ENCODE measurements around the gene DHRS3. TPM values are rescaled to one million over a fixed set of nuclear protein-coding genes. Genes with fewer than 3 reads are reported as not detected.

DHRS3 gene
- total and polyA plus RNA-seq, 2 donors (not counting 3 experiments of a cell fraction or from before 2014, with no cell fraction given) = 54.3 to 75.2 TPM

GRCh38 chr1:12649971-12650421, 32.0 kb upstream of the DHRS3 start:
- Histone ChIP-seq H3K9ac (replicated peaks; ENCODE audit: extremely low read depth, insufficient read depth, low read length) (no peak overlapping the region), H3K4me2 (ENCODE audit: insufficient read depth, low read length) (no peak overlapping the region), H4K20me1 (replicated peaks; ENCODE audit: control insufficient read depth, extremely low read depth, insufficient read depth, low read length) (no peaks in the 10 kb centered on the region), H3K27ac (ENCODE audit: insufficient read depth, low read depth, low read length) (no peak overlapping the region), H3K4me1 (ENCODE audit: control insufficient read depth, extremely low read depth, insufficient read depth, low read length) (no peaks in the 10 kb centered on the region), H3K4me3 (replicated peaks in 1 of 3; ENCODE audit: insufficient read depth in 1 of 3, low read depth in 1 of 3, low read length in 3 of 3) (no peak overlapping the region), H3K9me3 (replicated peaks; ENCODE audit: control insufficient read depth, insufficient read depth, low read length) (no peaks in the 10 kb centered on the region), H3K79me2 (ENCODE audit: control insufficient read depth, insufficient read depth, low read length) (no peaks in the 10 kb centered on the region), H2AFZ (ENCODE audit: low read depth, low read length) (no peak overlapping the region), H3K36me3 (ENCODE audit: control insufficient read depth in 2 of 2, extremely low read depth in 1 of 2, insufficient read depth in 2 of 2, low read length in 2 of 2) (no peaks in the 10 kb centered on the region), H3K27me3 (ENCODE audit: control insufficient read depth in 2 of 2, insufficient read depth in 2 of 2, low read length in 2 of 2) (peaks cover 0 to 3% of the 10 kb centered on the region in 2 experiments), H3K9me1 (replicated peaks; ENCODE audit: control insufficient read depth, extremely low read depth, insufficient read depth, low read length) (no peaks in the 10 kb centered on the region)
- intact Hi-C loops (cut with micrococcal nuclease) = no loop called here
- DNase-seq (ENCODE audit: low read depth, low spot score) (peak; percentile 34), FAIRE-seq (no peak)
- CTCF ChIA-PET = interaction anchor here (1.5 to 3.8 kb wide), 3 partner anchors 9 to 374 kb away, joined by 8 to 22 read pairs (median 9); no protein-coding TSS in a partner anchor
- TF ChIP-seq FOS (IDR thresholded peaks at IDR 0.05; ENCODE audit: borderline replicate concordance, insufficient read depth, low read length) (no peak), POLR2A (IDR thresholded peaks at IDR 0.05; ENCODE audit: low read depth, low read length) (no peak), MAX (IDR thresholded peaks at IDR 0.05; ENCODE audit: insufficient read depth, insufficient read length) (no peak), JUN (IDR thresholded peaks at IDR 0.05; ENCODE audit: borderline replicate concordance, insufficient read depth, insufficient read length, low read depth) (no peak), GATA2 (IDR thresholded peaks at IDR 0.05; ENCODE audit: insufficient read depth, insufficient read length, low read depth, low read length) (no peak), CTCF (IDR thresholded peaks at IDR 0.05; ENCODE audit: extremely low read depth in 1 of 2, insufficient read depth in 1 of 2, low read depth in 1 of 2, low read length in 2 of 2) (no peak), POLR2AphosphoS5 (IDR thresholded peaks at IDR 0.05; ENCODE audit: insufficient read depth, low read depth, low read length) (no peak), MYC (IDR thresholded peaks at IDR 0.05; ENCODE audit: low read depth, low read length) (no peak), EZH2 (IDR thresholded peaks at IDR 0.05; ENCODE audit: borderline replicate concordance, low read depth, low read length, severe bottlenecking) (no peak)
- POLR2A ChIA-PET = no interaction called here
- no TSS peak for BruUV-seq (replicated peaks)
- dilution Hi-C loops (cut with MboI; ENCODE audit: extremely low pct_ligation_motif_present, low sequenced_read_pairs) = no loop called here
